GM10266 (cell line): Measurements from ENCODE around the gene ZNRD2.

Experiments
- DNase-seq: peaks from one replicate; pipeline ENCODE4 v3.0.0; 2012; ENCODE audit errors: extremely low spot score
- TF ChIP-seq, protein P1 (sequence below): IDR thresholded peaks from 2 replicates; pipeline ENCODE4 v1.5.1; 2012; ENCODE audit warnings: mild to moderate bottlenecking, low read depth; ENCODE audit not compliant: control insufficient read depth, insufficient read depth; ENCODE audit errors: missing control alignments

The ZNRD2 gene

DNA sequence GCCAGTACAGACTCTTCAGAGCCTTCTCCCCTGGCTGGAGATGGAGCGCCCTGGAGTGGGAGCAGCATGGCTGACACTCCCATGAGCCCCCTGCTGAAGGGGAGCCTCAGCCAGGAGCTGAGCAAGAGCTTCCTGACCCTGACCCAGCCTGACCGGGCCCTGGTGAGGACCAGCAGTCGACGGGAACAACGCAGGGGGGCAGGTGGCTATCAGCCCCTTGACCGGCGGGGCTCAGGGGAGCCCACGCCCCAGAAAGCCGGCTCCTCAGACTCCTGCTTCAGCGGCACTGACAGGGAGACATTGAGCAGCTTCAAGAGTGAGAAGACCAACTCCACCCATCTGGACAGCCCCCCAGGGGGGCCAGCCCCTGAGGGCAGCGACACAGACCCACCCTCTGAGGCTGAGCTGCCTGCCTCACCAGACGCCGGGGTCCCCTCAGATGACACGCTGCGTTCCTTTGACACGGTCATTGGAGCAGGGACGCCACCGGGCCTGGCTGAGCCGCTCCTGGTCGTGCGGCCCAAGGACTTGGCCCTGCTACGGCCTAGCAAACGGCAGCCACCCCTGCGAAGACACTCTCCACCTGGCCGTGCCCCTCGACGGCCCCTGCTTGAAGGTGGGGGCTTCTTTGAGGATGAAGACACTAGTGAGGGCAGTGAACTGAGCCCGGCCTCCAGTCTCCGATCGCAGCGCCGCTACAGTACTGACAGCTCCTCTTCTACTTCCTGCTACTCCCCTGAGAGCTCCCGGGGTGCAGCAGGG lies 47.9 kb downstream of the ZNRD2 start:
- DNase-seq = no peak
- TF ChIP-seq, protein P1, sequence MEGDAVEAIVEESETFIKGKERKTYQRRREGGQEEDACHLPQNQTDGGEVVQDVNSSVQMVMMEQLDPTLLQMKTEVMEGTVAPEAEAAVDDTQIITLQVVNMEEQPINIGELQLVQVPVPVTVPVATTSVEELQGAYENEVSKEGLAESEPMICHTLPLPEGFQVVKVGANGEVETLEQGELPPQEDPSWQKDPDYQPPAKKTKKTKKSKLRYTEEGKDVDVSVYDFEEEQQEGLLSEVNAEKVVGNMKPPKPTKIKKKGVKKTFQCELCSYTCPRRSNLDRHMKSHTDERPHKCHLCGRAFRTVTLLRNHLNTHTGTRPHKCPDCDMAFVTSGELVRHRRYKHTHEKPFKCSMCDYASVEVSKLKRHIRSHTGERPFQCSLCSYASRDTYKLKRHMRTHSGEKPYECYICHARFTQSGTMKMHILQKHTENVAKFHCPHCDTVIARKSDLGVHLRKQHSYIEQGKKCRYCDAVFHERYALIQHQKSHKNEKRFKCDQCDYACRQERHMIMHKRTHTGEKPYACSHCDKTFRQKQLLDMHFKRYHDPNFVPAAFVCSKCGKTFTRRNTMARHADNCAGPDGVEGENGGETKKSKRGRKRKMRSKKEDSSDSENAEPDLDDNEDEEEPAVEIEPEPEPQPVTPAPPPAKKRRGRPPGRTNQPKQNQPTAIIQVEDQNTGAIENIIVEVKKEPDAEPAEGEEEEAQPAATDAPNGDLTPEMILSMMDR = no peak

DNA sequence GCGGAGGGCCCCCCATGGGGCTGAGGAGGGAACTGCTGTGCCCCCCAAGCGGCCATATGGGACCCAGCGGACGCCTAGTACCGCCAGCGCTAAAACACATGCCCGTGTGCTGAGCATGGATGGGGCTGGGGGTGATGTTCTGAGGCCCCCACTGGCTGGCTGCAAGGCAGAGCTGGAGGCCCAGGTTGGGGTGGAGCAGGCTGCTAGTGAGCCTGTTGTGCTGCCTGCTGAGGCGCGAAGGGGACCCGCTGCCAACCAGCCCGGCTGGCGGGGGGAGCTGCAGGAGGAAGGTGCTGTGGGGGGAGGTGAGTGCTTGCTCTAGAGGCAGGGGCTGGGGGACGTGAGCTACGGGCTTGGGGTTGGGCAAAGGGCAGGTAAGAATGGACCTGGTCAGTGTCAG lies 48.5 kb downstream of the ZNRD2 start:
- DNase-seq = no peak
- TF ChIP-seq, protein P1 = no peak

DNA sequence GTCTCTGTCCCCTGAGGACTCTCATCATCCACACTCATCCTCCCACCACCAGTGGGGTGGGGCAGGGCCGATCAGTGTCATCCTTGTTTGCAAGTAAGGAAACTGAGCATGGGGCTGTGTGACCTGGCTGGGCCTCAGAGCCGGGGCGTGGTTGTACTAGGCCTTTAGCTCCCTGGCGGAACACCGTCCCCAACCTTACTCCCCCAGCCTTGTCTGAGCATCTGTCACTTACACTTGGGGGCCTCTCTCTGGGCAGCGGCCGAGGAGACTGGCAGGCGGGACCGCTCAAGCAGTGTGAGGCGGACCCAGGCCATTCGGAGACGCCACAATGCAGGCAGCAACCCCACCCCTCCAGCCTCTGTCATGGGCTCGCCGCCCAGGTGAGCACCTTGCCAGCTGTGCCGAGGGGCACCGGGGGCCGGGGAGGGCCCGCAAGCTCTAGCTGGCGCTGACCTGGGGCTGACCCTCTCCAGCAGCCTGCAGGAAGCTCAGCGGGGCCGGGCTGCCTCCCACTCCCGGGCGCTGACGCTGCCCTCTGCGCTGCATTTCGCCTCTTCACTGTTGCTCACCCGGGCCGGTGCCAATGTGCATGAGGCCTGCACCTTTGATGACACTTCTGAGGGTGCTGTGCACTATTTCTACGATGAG lies 49.1 kb downstream of the ZNRD2 start:
- TF ChIP-seq, protein P1 = no peak
- no peak for DNase-seq

DNA sequence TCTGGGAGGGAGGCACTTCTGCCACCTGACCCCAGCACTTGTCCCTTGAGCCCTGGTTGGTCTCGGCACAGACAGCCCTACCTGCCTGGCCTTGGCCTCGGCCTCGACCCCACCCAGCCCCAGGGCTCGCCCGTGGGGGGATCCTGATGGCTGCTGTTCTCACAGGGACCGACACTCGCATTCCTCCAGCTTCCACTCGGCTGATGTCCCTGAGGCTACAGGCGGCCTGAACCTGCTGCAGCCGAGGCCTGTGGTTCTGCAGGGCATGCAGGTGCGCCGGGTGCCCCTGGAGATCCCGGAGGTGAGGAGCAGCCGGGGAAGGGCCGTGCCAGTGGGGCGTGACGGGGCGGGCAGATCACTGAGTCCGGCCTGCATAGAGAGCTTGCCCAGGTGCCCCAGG lies 50.4 kb downstream of the ZNRD2 start:
- TF ChIP-seq, protein P1 = no peak
- no peak for DNase-seq

DNA sequence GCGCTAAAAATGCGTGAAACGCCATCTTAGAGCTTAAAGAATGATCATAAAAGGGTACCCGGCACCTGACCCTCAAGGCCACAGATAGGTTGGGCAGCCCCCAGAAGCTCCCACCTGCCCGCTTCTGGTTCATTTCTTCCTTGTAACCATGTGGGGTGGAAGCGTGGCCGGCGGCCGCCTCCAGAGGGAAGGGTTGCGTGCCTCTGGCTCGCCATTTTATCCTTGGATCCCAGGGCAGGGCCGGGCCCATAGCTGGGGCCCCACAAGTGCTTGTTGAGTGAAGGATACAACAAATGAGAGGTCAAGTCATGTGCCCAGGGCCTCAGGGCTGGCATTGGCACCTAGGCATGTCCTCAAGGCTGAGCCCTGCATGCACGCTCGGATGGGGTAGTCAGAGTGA lies 51.2 kb downstream of the ZNRD2 start:
- no peak for DNase-seq
- TF ChIP-seq, protein P1 = no peak
